GM23338 (cell line): ENCODE results near the gene HNRNPR. TPM values are rescaled to one million over a fixed set of nuclear protein-coding genes. Genes with fewer than 3 reads are reported as not detected.

Source experiments
- ATAC-seq: fragments of 200-7000 bp; cut with Tn5 transposase; 3 replicates; pipeline ENCODE4 v1.9.1; 2020
- DNase-seq: peaks from one replicate; pipeline ENCODE4 v3.0.0-alpha.2; 2015; ENCODE audit warnings: low spot score
- H2AFZ ChIP-seq: fragments of 200-600 bp; sonication (generic); 2 replicates; pipeline ENCODE4 v1.8.0; 2016; ENCODE audit warnings: antibody characterized with exemption, mild to moderate bottlenecking, moderate library complexity
- H3F3A ChIP-seq: fragments of 200-600 bp; sonication (generic); replicated peaks from 2 replicates; pipeline ENCODE4 v1.8.0; 2017; ENCODE audit warnings: antibody characterized with exemption, mixed run types, low read depth
- H3K27ac ChIP-seq: fragments of 200-600 bp; sonication (generic); 2 replicates; pipeline ENCODE4 v1.6.1; 2016; ENCODE audit warnings: low read depth
- H3K27me3 ChIP-seq: fragments of 200-600 bp; sonication (generic); 2 replicates; pipeline ENCODE4 v1.8.0; 2016; ENCODE audit warnings: mild to moderate bottlenecking, mixed run types, moderate library complexity; ENCODE audit not compliant: insufficient read depth
- H3K36me3 ChIP-seq: fragments of 200-600 bp; sonication (generic); 2 replicates; pipeline ENCODE4 v1.8.0; 2016; ENCODE audit warnings: mild to moderate bottlenecking; ENCODE audit not compliant: insufficient read depth
- H3K4me1 ChIP-seq: fragments of 200-600 bp; sonication (generic); 2 replicates; pipeline ENCODE4 v1.8.0; 2016; ENCODE audit warnings: mild to moderate bottlenecking, moderate library complexity; ENCODE audit not compliant: insufficient read depth
- H3K4me2 ChIP-seq: fragments of 200-600 bp; sonication (generic); 2 replicates; pipeline ENCODE4 v1.7.1; 2017; ENCODE audit warnings: mixed run types
- H3K4me3 ChIP-seq: fragments of 200-600 bp; sonication (generic); 2 replicates; pipeline ENCODE4 v1.6.1; 2016; ENCODE audit warnings: mixed run types
- H3K79me2 ChIP-seq: fragments of 200-600 bp; sonication (generic); replicated peaks from 2 replicates; pipeline ENCODE4 v1.8.0; 2017; ENCODE audit warnings: mild to moderate bottlenecking; ENCODE audit not compliant: insufficient read depth
- H3K9me2 ChIP-seq: fragments of 200-600 bp; sonication (generic); 2 replicates; pipeline ENCODE4 v1.8.0; 2017; ENCODE audit not compliant: insufficient read depth
- H4K20me1 ChIP-seq: fragments of 200-600 bp; sonication (generic); replicated peaks from 2 replicates; pipeline ENCODE4 v1.8.0; 2017; ENCODE audit warnings: mild to moderate bottlenecking; ENCODE audit not compliant: insufficient read depth
- H3K27ac Mint-ChIP-seq: 2 replicates; pipeline ENCODE4 v1.8.0; 2020; ENCODE audit warnings: inconsistent platforms, mild to moderate bottlenecking, moderate library complexity, mixed read lengths
- H3K27me3 Mint-ChIP-seq: 3 replicates; pipeline ENCODE4 v1.8.0; 2022; ENCODE audit warnings: low read depth, mild to moderate bottlenecking, moderate library complexity, mixed read lengths, inconsistent platforms; ENCODE audit not compliant: insufficient read depth, poor library complexity
- H3K36me3 Mint-ChIP-seq: 3 replicates; pipeline ENCODE4 v1.8.0; 2021; ENCODE audit warnings: low read depth, mild to moderate bottlenecking, inconsistent platforms, moderate library complexity, mixed read lengths
- H3K4me1 Mint-ChIP-seq: 3 replicates; pipeline ENCODE4 v1.8.0; 2020; ENCODE audit warnings: mild to moderate bottlenecking, inconsistent platforms, mixed read lengths
- H3K4me3 Mint-ChIP-seq: 3 replicates; pipeline ENCODE4 v1.8.0; 2021; ENCODE audit warnings: moderate library complexity, mild to moderate bottlenecking, inconsistent platforms, mixed read lengths
- H3K9me3 Mint-ChIP-seq: 3 replicates; pipeline ENCODE4 v1.8.0; 2020; ENCODE audit warnings: moderate library complexity, mild to moderate bottlenecking, inconsistent platforms, mixed read lengths
- CTCF ChIP-seq, 2 experiments: fragments of 200-600 bp in 1 of 2; sonication (generic) in 1 of 2; conservative IDR thresholded peaks; 2 replicates each; pipeline versions ENCODE4 v1.5.1 to v1.6.1; 2016 to 2017; ENCODE audit warnings: antibody characterized with exemption in 2 of 2, low read depth in 2 of 2, mild to moderate bottlenecking in 2 of 2, moderate library complexity in 1 of 2
- ETS1 ChIP-seq: IDR thresholded peaks from 2 replicates; pipeline ENCODE4 v1.6.1; 2016; ENCODE audit warnings: antibody characterized with exemption
- EZH2phosphoT487 ChIP-seq: fragments of 200-600 bp; sonication (generic); IDR thresholded peaks from one replicate; pipeline ENCODE4 v1.8.1; 2018; ENCODE audit warnings: antibody characterized with exemption; ENCODE audit not compliant: unreplicated experiment
- JUNB ChIP-seq: IDR thresholded peaks from one replicate; pipeline ENCODE4 v1.6.1; 2016; ENCODE audit warnings: antibody characterized with exemption; ENCODE audit not compliant: unreplicated experiment
- NANOG ChIP-seq: IDR thresholded peaks from 2 replicates; pipeline ENCODE4 v1.6.1; 2016; ENCODE audit warnings: antibody characterized with exemption, borderline replicate concordance
- REST ChIP-seq: IDR thresholded peaks from one replicate; pipeline ENCODE4 v1.6.1; 2018; ENCODE audit warnings: antibody characterized with exemption; ENCODE audit not compliant: unreplicated experiment
- STAT1 ChIP-seq: IDR thresholded peaks from one replicate; pipeline ENCODE4 v1.6.1; 2016; ENCODE audit warnings: antibody characterized with exemption; ENCODE audit not compliant: unreplicated experiment
- ZNF114 ChIP-seq: fragments of 250-450 bp; sonication (Bioruptor Pico); IDR thresholded peaks from 2 replicates; pipeline ENCODE4 v1.5.0; 2020; ENCODE audit warnings: mild to moderate bottlenecking, moderate library complexity
- ZNF331 ChIP-seq: fragments of 250-450 bp; sonication (Bioruptor Pico); IDR thresholded peaks from 2 replicates; pipeline ENCODE4 v1.5.0; 2020; ENCODE audit warnings: low read depth, mild to moderate bottlenecking, moderate library complexity
- ZNF462 ChIP-seq: fragments of 250-450 bp; sonication (Bioruptor Pico); IDR thresholded peaks from 2 replicates; pipeline ENCODE4 v1.5.0; 2020; ENCODE audit warnings: mild to moderate bottlenecking, moderate library complexity
- polyA plus RNA-seq: library from polyadenylated mRNA; unstranded; fragments of >200 nt; fragmentation: Nextera tagmentation; extraction: Ambion mirVana; gene quantifications from 2 replicates; pipeline ENCODE4 v1.2.1, GENCODE V29; 2016
- total RNA-seq: library from RNA; depleted of rRNA; stranded (reverse); fragments of >200 nt; shearing (Covaris generic); gene quantifications from 2 replicates; pipeline ENCODE4 v1.2.3, GENCODE V29; 2014

Gene HNRNPR
- total and polyA plus RNA-seq, 2 experiments from 2014 or later = 147 to 200 TPM

GRCh38 chr1:23303524-23303923, 40.6 kb downstream of the HNRNPR start (continued):
- TF ChIP-seq ETS1 = no peak

- Mint-ChIP-seq H3K4me3 (no peak overlapping the region), H3K9me3 (no peaks in the 10 kb centered on the region), H3K4me1 (no peaks in the 10 kb centered on the region), H3K36me3 (peaks cover 25% of the 10 kb centered on the region; the same call in 2 of the 3 replicates), H3K27me3 (no peaks in the 10 kb centered on the region), H3K27ac (no peak overlapping the region)
- Histone ChIP-seq H3F3A (no peaks in the 10 kb centered on the region), H3K36me3 (no peaks in the 10 kb centered on the region), H2AFZ (no peak overlapping the region), H3K9me2 (no peaks in the 10 kb centered on the region), H3K4me3 (no peak overlapping the region), H3K27ac (no peak overlapping the region), H4K20me1 (peaks cover 4% of the 10 kb centered on the region; the same call in 1 of the 2 replicates), H3K4me1 (no peaks in the 10 kb centered on the region), H3K4me2 (no peak overlapping the region), H3K79me2 (no peaks in the 10 kb centered on the region), H3K27me3 (no peaks in the 10 kb centered on the region)
- ATAC-seq = no peak
- TF ChIP-seq EZH2phosphoT487 = no peak
- no peak for TF ChIP-seq ZNF114 (CRISPR knock-in tag)
- no peak for TF ChIP-seq ZNF331 (CRISPR knock-in tag)
- no peak for TF ChIP-seq ETS1
- TF ChIP-seq NANOG = no peak
- no peak for TF ChIP-seq ZNF462 (CRISPR knock-in tag)
- no peak for TF ChIP-seq STAT1
- no peak for TF ChIP-seq REST
- no peak for TF ChIP-seq JUNB
- TF ChIP-seq CTCF (conservative IDR thresholded peaks at IDR 0.05; ENCODE audit: low read depth in 2 of 2) = no peak
- DNase-seq = no peak
Observed at GRCh38 chr1:23296931-23297330, 47.2 kb downstream of the HNRNPR start.
